WERI-Rb-1 (cell line): ENCODE measurements around the gene CLDN3.

Experiments used
- DNase-seq: peaks from one replicate; pipeline ENCODE4 v3.0.0-alpha.2; 2020
- H3K27ac ChIP-seq: fragments of 250-450 bp; sonication (Bioruptor Pico); 2 replicates; pipeline ENCODE4 v1.5.1; 2020; ENCODE audit warnings: mild to moderate bottlenecking, moderate library complexity
- H3K27me3 ChIP-seq: fragments of 250-450 bp; sonication (Bioruptor Pico); 2 replicates; pipeline ENCODE4 v1.5.1; 2021; ENCODE audit warnings: mild to moderate bottlenecking, low read depth, moderate library complexity; ENCODE audit not compliant: insufficient read depth, severe bottlenecking
- H3K36me3 ChIP-seq: fragments of 250-450 bp; sonication (Bioruptor Pico); 2 replicates; pipeline ENCODE4 v1.5.1; 2020; ENCODE audit warnings: mild to moderate bottlenecking, moderate library complexity
- H3K4me3 ChIP-seq: 2 replicates; pipeline ENCODE4 v1.5.1; 2011; ENCODE audit warnings: low read depth, mild to moderate bottlenecking, control low read depth, low read length
- H3K9me3 ChIP-seq: fragments of 250-450 bp; sonication (Bioruptor Pico); 2 replicates; pipeline ENCODE4 v1.5.1; 2021; ENCODE audit warnings: mild to moderate bottlenecking, moderate library complexity; ENCODE audit not compliant: severe bottlenecking
- TF ChIP-seq, protein P1 (sequence below): IDR thresholded peaks from 2 replicates; pipeline ENCODE4 v1.5.1; 2011; ENCODE audit warnings: low read depth, mild to moderate bottlenecking, control low read depth, inconsistent platforms, low read length

CLDN3 gene, protein sequence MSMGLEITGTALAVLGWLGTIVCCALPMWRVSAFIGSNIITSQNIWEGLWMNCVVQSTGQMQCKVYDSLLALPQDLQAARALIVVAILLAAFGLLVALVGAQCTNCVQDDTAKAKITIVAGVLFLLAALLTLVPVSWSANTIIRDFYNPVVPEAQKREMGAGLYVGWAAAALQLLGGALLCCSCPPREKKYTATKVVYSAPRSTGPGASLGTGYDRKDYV

DNA sequence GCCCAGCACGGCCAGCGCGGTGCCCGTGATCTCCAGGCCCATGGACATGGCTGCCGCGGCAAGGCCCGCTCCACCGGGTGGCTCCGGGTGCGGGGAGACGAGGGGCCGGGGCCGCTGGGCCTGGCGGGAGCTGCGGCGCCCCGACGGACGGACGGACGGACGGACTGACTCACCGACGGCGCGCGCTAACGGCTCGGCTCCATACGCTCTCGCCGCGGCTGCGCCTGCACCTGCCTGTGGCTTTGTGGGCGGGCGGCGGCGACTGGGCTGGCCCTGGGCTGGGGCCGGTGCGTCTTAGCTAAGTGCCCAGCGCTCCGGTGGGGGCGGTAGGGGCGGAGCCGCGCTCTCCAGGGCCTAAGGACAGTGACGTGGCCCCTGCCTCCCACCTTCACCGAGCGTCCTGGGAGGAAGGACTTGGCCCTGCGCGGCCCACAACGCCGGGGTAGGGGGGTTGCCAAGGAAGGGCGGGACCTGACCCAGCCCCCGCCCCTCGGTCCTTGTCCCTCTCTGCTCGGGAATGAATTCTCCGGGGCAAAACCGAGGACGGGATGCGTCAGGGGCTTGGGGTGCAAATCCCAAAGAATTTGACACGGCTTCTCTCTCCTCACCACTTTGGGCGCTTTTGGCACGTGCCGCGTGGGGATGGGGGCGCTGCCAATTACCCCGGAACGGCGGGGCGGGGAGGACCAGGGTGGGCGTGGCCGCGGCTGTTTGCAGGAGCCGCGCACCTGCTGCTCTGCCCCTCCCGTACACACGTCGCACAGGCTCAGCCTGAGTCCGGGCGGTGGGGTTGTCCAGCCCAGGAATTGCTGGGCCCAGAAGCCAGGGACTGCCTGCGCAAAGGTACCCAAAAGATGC is at the start of gene CLDN3:
CLDN3 (minus strand) TSS at position 269 of the 858 bp plus-strand sequence; CDS start at position 48, 221 bp downstream.
- TF ChIP-seq, protein P1, sequence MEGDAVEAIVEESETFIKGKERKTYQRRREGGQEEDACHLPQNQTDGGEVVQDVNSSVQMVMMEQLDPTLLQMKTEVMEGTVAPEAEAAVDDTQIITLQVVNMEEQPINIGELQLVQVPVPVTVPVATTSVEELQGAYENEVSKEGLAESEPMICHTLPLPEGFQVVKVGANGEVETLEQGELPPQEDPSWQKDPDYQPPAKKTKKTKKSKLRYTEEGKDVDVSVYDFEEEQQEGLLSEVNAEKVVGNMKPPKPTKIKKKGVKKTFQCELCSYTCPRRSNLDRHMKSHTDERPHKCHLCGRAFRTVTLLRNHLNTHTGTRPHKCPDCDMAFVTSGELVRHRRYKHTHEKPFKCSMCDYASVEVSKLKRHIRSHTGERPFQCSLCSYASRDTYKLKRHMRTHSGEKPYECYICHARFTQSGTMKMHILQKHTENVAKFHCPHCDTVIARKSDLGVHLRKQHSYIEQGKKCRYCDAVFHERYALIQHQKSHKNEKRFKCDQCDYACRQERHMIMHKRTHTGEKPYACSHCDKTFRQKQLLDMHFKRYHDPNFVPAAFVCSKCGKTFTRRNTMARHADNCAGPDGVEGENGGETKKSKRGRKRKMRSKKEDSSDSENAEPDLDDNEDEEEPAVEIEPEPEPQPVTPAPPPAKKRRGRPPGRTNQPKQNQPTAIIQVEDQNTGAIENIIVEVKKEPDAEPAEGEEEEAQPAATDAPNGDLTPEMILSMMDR, result no peak
- H3K27ac ChIP-seq, result peak within 1 kb of the TSS; percentile 61
- peak within 1 kb of the TSS; percentile 45 for H3K4me3 ChIP-seq
- H3K27me3 ChIP-seq, result no peaks in the 10 kb centered on the region
- no peaks in the 10 kb centered on the region for H3K36me3 ChIP-seq
- DNase-seq, result peak; percentile 87
- no peaks in the 10 kb centered on the region for H3K9me3 ChIP-seq

DNA sequence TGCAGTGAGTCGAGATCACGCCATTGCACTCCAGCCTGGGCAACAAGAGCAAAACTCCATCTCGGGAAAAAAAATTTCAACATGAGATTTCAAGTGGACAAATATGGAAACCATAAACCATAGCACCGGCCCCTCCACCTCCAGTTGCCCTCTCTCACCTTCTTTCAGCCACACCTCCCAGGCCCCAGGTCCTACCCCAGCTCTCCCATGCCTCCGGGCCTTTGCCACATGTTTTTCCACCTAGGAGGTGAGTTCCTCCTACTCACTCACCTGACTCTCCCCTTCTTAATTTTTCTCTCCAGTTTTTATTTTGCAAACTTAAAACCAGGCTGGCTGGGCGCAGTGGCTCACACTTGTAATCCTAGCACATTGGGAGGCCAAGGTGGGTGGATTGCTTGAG is 47.1 kb upstream of the CLDN3 start:
- Histone ChIP-seq H3K27me3 (no peaks in the 10 kb centered on the region), H3K4me3 (no peak overlapping the region), H3K9me3 (no peaks in the 10 kb centered on the region), H3K27ac (no peak overlapping the region), H3K36me3 (no peaks in the 10 kb centered on the region)
- TF ChIP-seq, protein P1, result no peak
- DNase-seq, result no peak

DNA sequence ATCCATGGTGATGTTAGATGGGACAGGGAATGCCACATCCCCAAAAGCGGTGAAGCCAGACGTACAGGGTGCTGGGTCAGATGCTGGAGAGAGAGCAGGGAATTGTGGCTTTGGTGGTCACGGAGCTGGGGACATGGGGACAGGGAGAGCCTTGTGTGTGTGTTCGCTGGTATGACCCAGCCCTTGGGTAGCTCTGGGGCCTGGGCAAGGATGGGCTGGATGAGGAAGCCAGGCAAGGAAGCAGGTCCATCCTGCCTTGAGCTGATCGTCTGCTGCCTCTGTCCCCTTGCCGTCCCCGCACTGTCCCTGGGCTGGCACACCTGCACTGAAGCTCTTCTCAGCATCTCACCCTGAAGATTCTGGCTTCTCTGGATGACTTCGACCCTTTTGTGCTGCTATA is 45.4 kb upstream of the CLDN3 start:
- no peaks in the 10 kb centered on the region for H3K27me3 ChIP-seq
- H3K27ac ChIP-seq, result no peak overlapping the region
- H3K9me3 ChIP-seq, result no peaks in the 10 kb centered on the region
- DNase-seq, result no peak
- TF ChIP-seq, protein P1, result no peak
- H3K4me3 ChIP-seq, result no peak overlapping the region
- no peaks in the 10 kb centered on the region for H3K36me3 ChIP-seq

DNA sequence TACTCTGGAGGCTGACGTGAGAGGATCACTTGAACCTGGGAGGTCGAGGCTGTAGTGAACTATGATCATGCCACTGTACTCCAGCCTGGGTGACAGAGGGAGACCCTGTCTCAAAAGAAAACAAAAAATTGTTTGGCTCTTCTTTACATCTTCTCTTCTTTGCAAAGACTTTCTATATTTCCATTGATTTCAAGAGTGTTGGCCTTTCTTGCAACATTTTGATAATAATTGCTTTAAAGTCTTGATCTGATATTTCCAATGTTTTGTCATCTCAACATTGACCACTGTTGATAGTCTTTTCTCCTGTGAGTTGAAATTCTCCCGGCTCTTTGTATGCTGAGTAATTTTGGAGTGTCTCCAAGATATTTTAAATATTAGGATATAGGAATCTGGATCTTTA is 42.9 kb upstream of the CLDN3 start:
- Histone ChIP-seq H3K4me3 (no peak overlapping the region), H3K27me3 (no peaks in the 10 kb centered on the region), H3K9me3 (no peaks in the 10 kb centered on the region), H3K27ac (no peak overlapping the region), H3K36me3 (no peaks in the 10 kb centered on the region)
- DNase-seq, result no peak
- TF ChIP-seq, protein P1, result no peak

DNA sequence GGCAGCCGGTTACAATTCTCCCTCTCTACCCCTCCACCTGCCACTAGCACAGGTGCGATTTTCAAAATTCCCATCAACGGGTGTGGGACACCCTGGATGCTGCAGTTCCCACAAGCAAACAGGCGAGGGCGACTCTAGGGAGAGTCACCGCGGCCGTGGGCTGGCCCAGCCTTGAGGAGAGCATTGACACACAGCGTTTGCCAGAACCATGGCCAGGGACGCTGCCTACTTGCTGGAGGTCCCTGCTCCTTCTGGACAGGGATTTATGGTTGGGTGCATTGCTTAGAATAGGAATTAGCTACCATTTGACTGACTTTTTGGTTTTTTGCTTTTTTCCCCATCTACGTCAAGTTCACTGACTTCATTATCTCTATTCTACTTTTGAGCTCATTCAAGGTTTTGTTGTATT is 41.7 kb upstream of the CLDN3 start:
- TF ChIP-seq, protein P1, result peak; percentile 90
- Histone ChIP-seq H3K4me3 (no peak overlapping the region), H3K27me3 (no peaks in the 10 kb centered on the region), H3K9me3 (no peaks in the 10 kb centered on the region), H3K36me3 (no peaks in the 10 kb centered on the region), H3K27ac (no peak overlapping the region)
- peak; percentile 80 for DNase-seq
